HFFc6 (cell line): ENCODE results near the gene POLR1D. TPM values are rescaled to one million over a fixed set of nuclear protein-coding genes. Genes with fewer than 3 reads are reported as not detected.

Source experiments
- DNase-seq: peaks from one replicate; pipeline ENCODE4 v3.0.0-alpha.2; 2018
- H3K27ac Mint-ChIP-seq: 2 replicates; pipeline ENCODE4 v1.8.0; 2020; ENCODE audit warnings: mild to moderate bottlenecking, mixed read lengths
- H3K27me3 Mint-ChIP-seq: 2 replicates; pipeline ENCODE4 v1.8.0; 2021; ENCODE audit warnings: mild to moderate bottlenecking, moderate library complexity, mixed read lengths; ENCODE audit not compliant: insufficient read depth
- H3K36me3 Mint-ChIP-seq: 2 replicates; pipeline ENCODE4 v1.8.0; 2021; ENCODE audit warnings: low read depth, mixed read lengths
- H3K4me1 Mint-ChIP-seq: 2 replicates; pipeline ENCODE4 v1.8.0; 2020; ENCODE audit warnings: low read depth, mixed read lengths
- H3K4me3 Mint-ChIP-seq: 2 replicates; pipeline ENCODE4 v1.8.0; 2020; ENCODE audit warnings: mild to moderate bottlenecking, moderate library complexity, mixed read lengths
- H3K9me3 Mint-ChIP-seq: 2 replicates; pipeline ENCODE4 v1.8.0; 2020; ENCODE audit warnings: mild to moderate bottlenecking, mixed read lengths
- CTCF ChIP-seq: fragments of 200-600 bp; sonication (generic); IDR thresholded peaks from 2 replicates; pipeline ENCODE4 v1.5.0; 2021; ENCODE audit warnings: antibody characterized with exemption, mild to moderate bottlenecking
- total RNA-seq, 6 experiments: library from RNA; stranded (reverse); fragmentation: NEBNext Ultra II Directional; extraction: Animal tissue kit (Norgen Biotek cat#: 25700); gene quantifications; 2 replicates in 1 of 6; 3 replicates in 5 of 6; pipeline ENCODE4 v1.2.3, GENCODE V29; 2021

POLR1D gene
- total RNA-seq, 6 experiments from 2014 or later: 66.2 to 82.0 (median 70.2) TPM

- H3K4me3 Mint-ChIP-seq: no peak overlapping the region
- no peaks in the 10 kb centered on the region for H3K4me1 Mint-ChIP-seq
- peaks cover 9% of the 10 kb centered on the region; the same call in 1 of the 2 replicates for H3K36me3 Mint-ChIP-seq
- H3K27ac Mint-ChIP-seq: no peak overlapping the region
- no peak for TF ChIP-seq CTCF
- H3K9me3 Mint-ChIP-seq: no peaks in the 10 kb centered on the region
- no peak for DNase-seq
- H3K27me3 Mint-ChIP-seq: no peaks in the 10 kb centered on the region
These were observed 46.3 kb downstream of the POLR1D start for GRCh38 chr13:27667946-27668345.

GRCh38 chr13:27670861-27671260 is 49.2 kb downstream of the POLR1D start:
- H3K36me3 Mint-ChIP-seq: peaks cover 5% of the 10 kb centered on the region; the same call in 1 of the 2 replicates
- H3K27ac Mint-ChIP-seq: no peak overlapping the region

GRCh38 chr13:27672025-27672424 is 50.3 kb downstream of the POLR1D start:
- H3K4me3 Mint-ChIP-seq: no peak overlapping the region
- no peak for TF ChIP-seq CTCF
- no peak for DNase-seq
- H3K36me3 Mint-ChIP-seq: 0 out of 2 replicates have a peak, but pooled peaks cover under 1% of the 10 kb centered on the region
- H3K4me1 Mint-ChIP-seq: no peaks in the 10 kb centered on the region
- H3K27ac Mint-ChIP-seq: no peak overlapping the region
- H3K27me3 Mint-ChIP-seq: no peaks in the 10 kb centered on the region
- no peaks in the 10 kb centered on the region for H3K9me3 Mint-ChIP-seq

More at GRCh38 chr13:27670861-27671260, 49.2 kb downstream of the POLR1D start:
- no peak for DNase-seq
- no peak overlapping the region for H3K4me3 Mint-ChIP-seq
- TF ChIP-seq CTCF: no peak
- no peaks in the 10 kb centered on the region for H3K4me1 Mint-ChIP-seq
- H3K27me3 Mint-ChIP-seq: no peaks in the 10 kb centered on the region
- H3K9me3 Mint-ChIP-seq: no peaks in the 10 kb centered on the region

Other genes starting within 250 kb of the POLR1D start
- 10 to 100 TPM; 70.8 to 81.2 (median 75.0) TPM for gene GTF3A, start 197.3 kb upstream of the POLR1D start, total RNA-seq
- gene MTIF3, start 171.3 kb upstream of the POLR1D start, total RNA-seq: 10 to 100 TPM; 26.4 to 39.4 (median 33.2) TPM
- 1 to 10 TPM; 3.9 to 5.3 (median 5.2) TPM for gene LNX2, start 1.4 kb upstream of the POLR1D start, total RNA-seq
- gene GSX1, start 170.6 kb downstream of the POLR1D start, total RNA-seq: not detected